SU-DHL-6 (cell line): ENCODE measurements around the gene ZNF385D.

Experiments used
- EZH2phosphoT487 ChIP-seq: fragments of 200-600 bp; sonication (generic), shearing (Covaris generic); conservative IDR thresholded peaks from 2 replicates; pipeline ENCODE4 v1.6.1; 2018; ENCODE audit warnings: mild to moderate bottlenecking, antibody characterized with exemption, low read length, moderate library complexity, mixed read lengths
- TF ChIP-seq, protein P1 (sequence below): fragments of 200-600 bp; sonication (generic); IDR thresholded peaks from one replicate; pipeline ENCODE4 v1.5.1; 2017; ENCODE audit warnings: antibody characterized with exemption, mild to moderate bottlenecking, low read length, moderate library complexity; ENCODE audit not compliant: insufficient read depth, poor library complexity, severe bottlenecking

DNA sequence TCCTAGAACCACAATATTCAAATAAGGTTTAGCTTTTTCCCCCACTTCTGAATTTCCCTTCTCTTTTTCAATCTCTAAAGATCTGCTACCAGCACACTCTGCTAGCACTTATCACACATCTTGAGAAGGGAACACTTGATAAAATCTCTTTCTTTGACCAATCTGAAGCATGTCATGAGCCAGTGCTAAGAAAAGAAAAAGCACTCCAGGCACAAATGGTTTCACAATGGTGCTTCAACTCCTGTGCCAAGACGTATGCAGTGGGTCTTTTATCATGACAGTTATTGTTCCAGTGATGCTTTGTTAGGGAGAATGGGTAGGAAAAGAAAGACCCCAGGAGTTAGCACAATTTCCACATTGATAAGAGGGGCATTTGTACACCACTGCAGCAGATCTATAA, 248.4 kb downstream of the ZNF385D start:
- TF ChIP-seq, protein P1, sequence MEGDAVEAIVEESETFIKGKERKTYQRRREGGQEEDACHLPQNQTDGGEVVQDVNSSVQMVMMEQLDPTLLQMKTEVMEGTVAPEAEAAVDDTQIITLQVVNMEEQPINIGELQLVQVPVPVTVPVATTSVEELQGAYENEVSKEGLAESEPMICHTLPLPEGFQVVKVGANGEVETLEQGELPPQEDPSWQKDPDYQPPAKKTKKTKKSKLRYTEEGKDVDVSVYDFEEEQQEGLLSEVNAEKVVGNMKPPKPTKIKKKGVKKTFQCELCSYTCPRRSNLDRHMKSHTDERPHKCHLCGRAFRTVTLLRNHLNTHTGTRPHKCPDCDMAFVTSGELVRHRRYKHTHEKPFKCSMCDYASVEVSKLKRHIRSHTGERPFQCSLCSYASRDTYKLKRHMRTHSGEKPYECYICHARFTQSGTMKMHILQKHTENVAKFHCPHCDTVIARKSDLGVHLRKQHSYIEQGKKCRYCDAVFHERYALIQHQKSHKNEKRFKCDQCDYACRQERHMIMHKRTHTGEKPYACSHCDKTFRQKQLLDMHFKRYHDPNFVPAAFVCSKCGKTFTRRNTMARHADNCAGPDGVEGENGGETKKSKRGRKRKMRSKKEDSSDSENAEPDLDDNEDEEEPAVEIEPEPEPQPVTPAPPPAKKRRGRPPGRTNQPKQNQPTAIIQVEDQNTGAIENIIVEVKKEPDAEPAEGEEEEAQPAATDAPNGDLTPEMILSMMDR: no peak
- TF ChIP-seq EZH2phosphoT487: no peak
